HepG2 (cell line): ENCODE results near the gene IFITM5. TPM values are rescaled to one million over a fixed set of nuclear protein-coding genes. Genes with fewer than 3 reads are reported as not detected.

Experiments
- ARID4A ChIP-seq: sonication (generic); formaldehyde crosslinking; IDR thresholded peaks from 2 replicates; pipeline ENCODE4 v1.5.0; 2020; ENCODE audit warnings: mild to moderate bottlenecking, missing genetic modification reagents, borderline replicate concordance
- ERF ChIP-seq: IDR thresholded peaks from 2 replicates; pipeline ENCODE4 v1.6.1; 2018; ENCODE audit warnings: missing biosample characterization, missing genetic modification reagents
- GATAD1 ChIP-seq: IDR thresholded peaks from 2 replicates; pipeline ENCODE4 v1.6.1; 2016; ENCODE audit warnings: missing genetic modification reagents, missing compliant biosample characterization
- HDAC1 ChIP-seq: sonication (generic); formaldehyde crosslinking; IDR thresholded peaks from 2 replicates; pipeline ENCODE4 v1.5.1; 2020; ENCODE audit warnings: mild to moderate bottlenecking, missing genetic modification reagents
- KDM2A ChIP-seq: sonication (generic); formaldehyde crosslinking; IDR thresholded peaks from 2 replicates; pipeline ENCODE4 v1.4.0; 2020; ENCODE audit warnings: low read depth, missing genetic modification reagents, borderline replicate concordance
- PHF21A ChIP-seq: sonication (generic); formaldehyde crosslinking; IDR thresholded peaks from 2 replicates; pipeline ENCODE4 v1.5.0; 2020; ENCODE audit warnings: mild to moderate bottlenecking, missing genetic modification reagents
- RXRB ChIP-seq: IDR thresholded peaks from 2 replicates; pipeline ENCODE4 v1.6.1; 2016; ENCODE audit warnings: borderline replicate concordance, missing genetic modification reagents, missing compliant biosample characterization
- SIN3A ChIP-seq: IDR thresholded peaks from 2 replicates; pipeline ENCODE4 v1.6.1; 2011; ENCODE audit warnings: low read depth, mild to moderate bottlenecking, control low read depth, low read length, borderline replicate concordance
- SMC3 ChIP-seq: IDR thresholded peaks from 2 replicates; pipeline ENCODE4 v1.6.1; 2011; ENCODE audit warnings: low read length, improper control_type of control experiment
- polyA plus RNA-seq, 8 experiments: library from polyadenylated mRNA; depleted of rRNA in 3 of 8; stranded (reverse) in 7 of 8; unstranded in 1 of 8; fragments of >200 nt; fragmentation: Illumina TruSeq in 4 of 8; extraction: Trizol in 4 of 8; gene quantifications; 2 replicates each; pipeline versions ENCODE4 v1.2.1 to v1.2.3, GENCODE V29; 2011 to 2016; ENCODE audit warnings: low read depth in 4 of 8, missing spikeins in 1 of 8, mixed read lengths in 1 of 8; ENCODE audit not compliant: insufficient read depth in 1 of 8
- total RNA-seq, 5 experiments: library from RNA; depleted of rRNA; stranded (reverse); fragments of >200 nt; fragmentation: Illumina TruSeq; extraction: Trizol; gene quantifications; 2 replicates each; pipeline ENCODE4 v1.2.3, GENCODE V29; 2016; ENCODE audit warnings: low read depth in 1 of 5

Gene IFITM5
- total and polyA plus RNA-seq, 2 of the 13 experiments (the other 11 are each of a cell fraction or from before 2014, with no cell fraction given) = not detected

DNA sequence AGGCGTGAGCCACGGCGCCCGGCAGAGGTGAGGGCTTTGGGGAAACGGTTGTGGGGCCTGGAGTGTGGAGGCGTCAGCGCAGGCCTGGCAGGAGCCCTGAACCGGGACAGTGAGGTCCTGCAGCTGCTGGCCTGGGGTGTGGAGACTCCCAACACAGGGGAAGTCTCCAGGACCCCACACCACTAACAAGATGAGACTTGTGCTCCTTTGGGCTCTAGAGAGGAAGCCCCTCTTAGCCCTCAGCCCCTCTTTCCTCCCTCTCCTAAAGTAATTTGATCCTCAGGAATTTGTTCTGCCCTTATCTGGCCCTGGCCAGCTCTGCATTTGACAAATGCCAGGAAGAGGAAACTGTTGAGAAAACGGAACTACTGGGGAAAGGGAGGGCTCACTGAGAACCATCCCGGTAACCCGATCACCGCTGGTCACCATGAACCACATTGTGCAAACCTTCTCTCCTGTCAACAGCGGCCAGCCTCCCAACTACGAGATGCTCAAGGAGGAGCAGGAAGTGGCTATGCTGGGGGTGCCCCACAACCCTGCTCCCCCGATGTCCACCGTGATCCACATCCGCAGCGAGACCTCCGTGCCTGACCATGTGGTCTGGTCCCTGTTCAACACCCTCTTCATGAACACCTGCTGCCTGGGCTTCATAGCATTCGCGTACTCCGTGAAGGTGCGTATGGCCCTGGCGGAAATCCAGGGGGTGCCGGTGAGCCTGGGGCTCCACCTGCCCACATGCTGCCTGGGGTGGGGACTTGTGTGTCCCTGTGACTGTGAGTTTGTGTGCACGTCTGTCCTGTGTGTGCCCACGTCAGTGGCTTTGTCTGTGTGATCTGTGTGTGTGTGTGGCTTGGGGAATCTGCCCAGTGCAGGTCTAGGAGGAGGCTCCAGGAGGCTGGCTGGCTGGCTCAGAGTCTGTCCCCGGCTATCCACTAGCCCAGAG, 8.7 kb upstream of the IFITM5 start, which contains the start of gene IFITM2 (continued):
- TF ChIP-seq ARID4A (peak; percentile 55; the same call in 1 of the 2 replicates), SMC3 (peak; percentile 16; the same call in 1 of the 2 replicates), PHF21A (CRISPR knock-in tag) (0 out of 2 replicates have a peak, but pooled peaks have one; percentile 24), ERF (0 out of 2 replicates have a peak, but pooled peaks have one; percentile 28), RXRB (peak; percentile 45; the same call in 1 of the 2 replicates), KDM2A (CRISPR knock-in tag) (peak; percentile 47; the same call in 1 of the 2 replicates), GATAD1 (CRISPR knock-in tag) (peak; percentile 30; the same call in 1 of the 2 replicates), HDAC1 (CRISPR knock-in tag) (peak; percentile 33), SIN3A (peak; percentile 33; the same call in 1 of the 2 replicates)
